CD4-positive, alpha-beta memory T cell (primary cell): ENCODE results near the gene CDKN1A. TPM values are rescaled to one million over a fixed set of nuclear protein-coding genes. Genes with fewer than 3 reads are reported as not detected.
A peak's percentile ranks its signal among the peaks of the same experiment; 100 is the strongest.

ENCODE experiments used
- CTCF ChIA-PET: fragments of 350-600 bp; sonication (Branson Sonifier 250); formaldehyde crosslinking; loops from one replicate; lab custom pipeline; 2021; ENCODE audit warnings: inconsistent platforms; ENCODE audit not compliant: partially characterized antibody; lab: Charles Lee
- POLR2A ChIA-PET: fragments of 350-600 bp; sonication (Branson Sonifier 250); formaldehyde crosslinking; loops from one replicate; lab custom pipeline; 2021; ENCODE audit not compliant: partially characterized antibody; lab: Charles Lee
- DNase-seq, 5 donors: peaks; one replicate each; pipeline versions ENCODE4 v3.0.0 to v3.0.0-alpha.2; 2020 to 2022; ENCODE audit warnings: mixed read lengths in 1 of 5
- H3K27ac ChIP-seq: one replicate; pipeline ENCODE4 v1.7.0; 2013; ENCODE audit warnings: low read depth, low read length
- H3K27me3 ChIP-seq: 2 replicates; pipeline ENCODE4 v1.7.0; 2013; ENCODE audit warnings: mild to moderate bottlenecking, low read length, moderate library complexity; ENCODE audit not compliant: insufficient read depth
- H3K36me3 ChIP-seq: 2 replicates; pipeline ENCODE4 v1.7.0; 2013; ENCODE audit warnings: mild to moderate bottlenecking, low read length, moderate library complexity; ENCODE audit not compliant: insufficient read depth
- H3K4me1 ChIP-seq: 2 replicates; pipeline ENCODE4 v1.7.0; 2013; ENCODE audit warnings: mild to moderate bottlenecking, low read length, moderate library complexity; ENCODE audit not compliant: insufficient read depth
- H3K4me3 ChIP-seq, 2 donors: one replicate each; pipeline ENCODE4 v1.7.0; 2013; ENCODE audit warnings: low read length in 2 of 2, mild to moderate bottlenecking in 1 of 2
- H3K9me3 ChIP-seq, 2 donors: one replicate each; pipeline ENCODE4 v1.7.0; 2013; ENCODE audit warnings: low read length in 2 of 2, control low read depth in 1 of 2; ENCODE audit not compliant: control insufficient read depth in 1 of 2
- H3K27ac Mint-ChIP-seq, 7 donors: one replicate each; pipeline ENCODE4 v1.8.0; 2020 to 2021; ENCODE audit warnings: mixed read lengths in 7 of 7, mild to moderate bottlenecking in 6 of 7, inconsistent platforms in 3 of 7, moderate library complexity in 3 of 7
- H3K27me3 Mint-ChIP-seq, 2 donors: one replicate each; pipeline ENCODE4 v1.8.0; 2020 to 2021; ENCODE audit warnings: mixed read lengths in 2 of 2
- H3K36me3 Mint-ChIP-seq, 2 donors: one replicate each; pipeline ENCODE4 v1.8.0; 2020 to 2021; ENCODE audit warnings: mixed read lengths in 2 of 2, inconsistent platforms in 1 of 2, mild to moderate bottlenecking in 1 of 2
- H3K4me1 Mint-ChIP-seq, 4 donors: one replicate each; pipeline ENCODE4 v1.8.0; 2020 to 2021; ENCODE audit warnings: mixed read lengths in 4 of 4, mild to moderate bottlenecking in 1 of 4
- H3K4me3 Mint-ChIP-seq, 8 donors: one replicate each; pipeline ENCODE4 v1.8.0; 2020 to 2021; ENCODE audit warnings: mixed read lengths in 8 of 8, mild to moderate bottlenecking in 7 of 8, moderate library complexity in 6 of 8, inconsistent platforms in 3 of 8
- H3K9me3 Mint-ChIP-seq, 8 donors: one replicate each; pipeline ENCODE4 v1.8.0; 2020 to 2021; ENCODE audit warnings: mixed read lengths in 8 of 8, mild to moderate bottlenecking in 5 of 8, inconsistent platforms in 3 of 8, moderate library complexity in 1 of 8
- intact Hi-C: fragments of 100-400 bp; cut with micrococcal nuclease; formaldehyde crosslinking; loops from one replicate; pipeline ENCODE4 v1.15.1; 2023
- polyA plus RNA-seq, 2 donors: library from polyadenylated mRNA; unstranded; fragments of 300-500 nt; fragmentation: Illumina TruSeq; gene quantifications; one replicate each; pipeline ENCODE4 v1.2.3, GENCODE V29; 2021
- total RNA-seq, 2 experiments: library from RNA; stranded (reverse); gene quantifications; one replicate each; pipeline ENCODE4 v1.2.3, GENCODE V29; 2021

Gene CDKN1A
- total and polyA plus RNA-seq, 4 experiments from 2014 or later, result 3.3 to 20.6 (median 11.7) TPM

DNA sequence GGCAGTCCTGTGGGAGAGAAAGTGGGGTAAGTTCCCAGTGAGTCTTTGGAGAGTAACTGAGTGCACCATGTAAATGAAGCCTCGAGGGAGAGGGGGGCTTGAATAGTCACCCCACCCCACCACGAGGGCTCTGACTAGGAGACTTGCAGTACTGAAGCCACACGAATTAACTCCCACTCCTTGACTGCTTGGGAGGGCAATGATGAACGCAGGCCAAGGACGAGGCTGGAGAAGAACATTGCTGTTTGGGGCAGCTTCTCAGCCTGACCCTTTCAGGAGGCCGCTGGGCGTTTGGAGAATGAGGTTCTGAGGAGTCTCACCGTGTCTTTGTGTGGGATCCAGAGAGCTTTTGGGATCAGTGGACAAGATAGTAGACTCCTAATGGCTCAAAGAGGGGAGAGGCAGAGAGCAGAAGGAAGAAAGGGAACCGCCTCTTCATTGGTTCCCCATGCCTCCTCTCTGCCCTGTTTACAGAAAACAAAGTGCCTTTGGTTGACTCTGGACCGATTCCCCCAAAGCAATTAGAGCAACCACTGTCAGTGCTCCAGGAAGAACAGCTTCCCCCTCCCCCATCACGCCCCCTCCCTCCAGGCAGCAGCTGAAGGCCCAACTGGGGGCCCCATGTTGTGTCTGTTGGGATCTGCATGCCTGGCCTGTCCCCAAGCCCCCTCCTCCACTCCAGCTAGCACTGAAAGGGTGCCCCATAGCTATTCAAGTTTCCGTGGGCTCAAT is 41.7 kb upstream of the CDKN1A start:
- no peak overlapping the region for H3K27ac ChIP-seq
- no peaks in the 10 kb centered on the region for H3K27me3 ChIP-seq
- no peaks in the 10 kb centered on the region for H3K4me1 ChIP-seq
- CTCF ChIA-PET, result interaction anchor here (1.6 kb wide), 1 partner anchor 122 kb away, joined by 6 read pairs; no protein-coding TSS in a partner anchor
- no peak overlapping the region for H3K4me3 Mint-ChIP-seq
- no peaks in the 10 kb centered on the region for H3K36me3 Mint-ChIP-seq
- no peaks in the 10 kb centered on the region for H3K36me3 ChIP-seq
- H3K4me3 ChIP-seq, result no peak overlapping the region
- no peaks in the 10 kb centered on the region for H3K4me1 Mint-ChIP-seq
- intact Hi-C loops, result no loop called here
- POLR2A ChIA-PET, result no interaction called here
- no peaks in the 10 kb centered on the region for H3K27me3 Mint-ChIP-seq
- no peaks in the 10 kb centered on the region for H3K9me3 Mint-ChIP-seq
- DNase-seq, result no peak
- H3K9me3 ChIP-seq, result no peaks in the 10 kb centered on the region
- H3K27ac Mint-ChIP-seq, result no peak overlapping the region

DNA sequence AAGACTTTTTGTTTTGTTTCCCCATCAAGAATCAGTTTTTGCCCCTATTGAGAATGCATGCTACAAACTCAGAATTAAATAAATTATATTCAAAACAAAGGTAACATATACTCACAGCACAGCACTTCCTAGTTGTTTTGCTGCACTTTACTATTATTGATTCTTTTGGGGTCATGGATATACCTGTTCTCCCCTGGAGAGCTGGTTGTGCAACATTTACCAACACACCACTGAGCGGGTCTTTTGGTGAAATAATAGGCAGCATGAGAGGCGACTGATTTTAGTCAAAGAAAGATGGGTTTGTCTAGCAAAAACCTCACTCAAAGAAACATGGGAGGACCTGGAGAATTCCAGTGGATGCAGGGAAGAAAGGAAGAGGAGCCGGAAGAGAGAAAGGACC is 39.9 kb upstream of the CDKN1A start:
- H3K4me1 Mint-ChIP-seq, result no peaks in the 10 kb centered on the region
- no peak overlapping the region for H3K27ac Mint-ChIP-seq
- H3K27me3 Mint-ChIP-seq, result no peaks in the 10 kb centered on the region
- H3K36me3 ChIP-seq, result no peaks in the 10 kb centered on the region
- H3K36me3 Mint-ChIP-seq, result no peaks in the 10 kb centered on the region
- H3K4me3 Mint-ChIP-seq, result no peak overlapping the region
- H3K9me3 ChIP-seq, result no peaks in the 10 kb centered on the region
- POLR2A ChIA-PET, result no interaction called here
- H3K27me3 ChIP-seq, result no peaks in the 10 kb centered on the region
- intact Hi-C loops, result no loop called here
- no peak overlapping the region for H3K4me3 ChIP-seq
- H3K4me1 ChIP-seq, result no peaks in the 10 kb centered on the region
- no peak overlapping the region for H3K27ac ChIP-seq
- CTCF ChIA-PET, result no interaction called here
- DNase-seq, result no peak
- no peaks in the 10 kb centered on the region for H3K9me3 Mint-ChIP-seq

DNA sequence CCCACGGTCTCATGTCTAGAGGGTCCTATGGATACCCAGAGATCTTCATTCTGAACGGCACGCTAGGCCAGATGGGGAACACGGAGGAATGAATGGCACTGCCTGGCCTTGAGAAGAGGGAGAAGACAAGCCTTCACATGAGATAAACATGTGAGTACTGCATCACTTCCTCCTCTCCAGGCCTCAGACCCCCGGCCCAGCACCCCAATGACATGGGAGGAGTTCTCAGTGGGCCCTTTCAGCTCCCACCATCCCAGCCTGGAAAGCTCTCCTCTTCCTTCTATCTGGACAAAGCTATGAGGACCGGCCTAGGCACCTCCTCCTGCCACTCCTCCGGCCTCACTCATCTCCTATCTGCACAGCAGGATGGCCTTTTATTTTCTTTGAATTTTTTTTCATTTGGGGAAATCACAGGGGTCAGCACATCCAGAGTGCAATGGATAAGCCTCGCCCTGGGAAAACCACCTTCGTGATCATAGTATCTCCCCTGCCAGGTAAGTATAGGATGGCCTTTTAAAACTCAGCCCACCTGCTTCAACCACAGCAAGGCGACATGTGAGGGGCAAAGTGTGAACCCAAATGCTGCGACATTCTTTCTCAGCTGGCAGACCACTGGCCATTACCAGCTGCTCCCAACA is 39.2 kb upstream of the CDKN1A start:
- DNase-seq, result peak in 1 of 5 donors; percentile 22
- Histone ChIP-seq H3K36me3 (no peaks in the 10 kb centered on the region), H3K4me3 (no peak overlapping the region), H3K27me3 (no peaks in the 10 kb centered on the region), H3K9me3 (no peaks in the 10 kb centered on the region), H3K4me1 (no peaks in the 10 kb centered on the region), H3K27ac (no peak overlapping the region)
- H3K27ac Mint-ChIP-seq, result no peak overlapping the region
- ChIA-PET POLR2A (no interaction called here), CTCF (no interaction called here)
- H3K9me3 Mint-ChIP-seq, result no peaks in the 10 kb centered on the region
- H3K36me3 Mint-ChIP-seq, result no peaks in the 10 kb centered on the region
- intact Hi-C loops, result no loop called here
- no peak overlapping the region for H3K4me3 Mint-ChIP-seq
- no peaks in the 10 kb centered on the region for H3K4me1 Mint-ChIP-seq
- no peaks in the 10 kb centered on the region for H3K27me3 Mint-ChIP-seq

DNA sequence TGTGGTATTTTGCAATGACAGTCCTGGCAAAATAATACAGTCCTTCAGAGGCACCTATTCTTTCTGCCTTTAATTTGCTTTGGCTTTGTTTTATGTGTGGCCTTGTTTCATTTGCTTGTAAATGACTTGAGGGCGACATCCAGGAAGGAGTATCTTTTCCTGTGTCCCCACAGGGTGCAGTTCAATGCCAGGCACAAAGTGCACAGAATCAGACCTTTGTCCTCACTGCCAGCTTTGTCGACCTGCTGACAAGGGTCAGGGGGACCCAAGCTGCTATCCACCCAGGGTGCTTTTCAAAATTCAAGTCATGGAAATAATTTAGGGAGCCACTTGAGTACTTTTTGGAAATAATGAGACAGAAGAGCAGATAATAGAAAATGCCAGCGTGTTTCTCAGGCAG is 37.0 kb upstream of the CDKN1A start:
- Mint-ChIP-seq H3K27ac (peak overlapping the region in 1 of 7 donors; percentile 15), H3K36me3 (no peaks in the 10 kb centered on the region), H3K27me3 (no peaks in the 10 kb centered on the region), H3K4me3 (no peak overlapping the region), H3K9me3 (no peaks in the 10 kb centered on the region), H3K4me1 (no peaks in the 10 kb centered on the region)
- no peaks in the 10 kb centered on the region for H3K9me3 ChIP-seq
- H3K27ac ChIP-seq, result no peak overlapping the region
- no peaks in the 10 kb centered on the region for H3K4me1 ChIP-seq
- H3K36me3 ChIP-seq, result no peaks in the 10 kb centered on the region
- POLR2A ChIA-PET, result no interaction called here
- intact Hi-C loops, result no loop called here
- H3K27me3 ChIP-seq, result no peaks in the 10 kb centered on the region
- CTCF ChIA-PET, result interaction anchor here (0.6 to 1.4 kb wide), 4 partner anchors 26 to 524 kb away, joined by 3 to 4 read pairs (median 3); no protein-coding TSS in a partner anchor
- DNase-seq, result no peak
- H3K4me3 ChIP-seq, result no peak overlapping the region

DNA sequence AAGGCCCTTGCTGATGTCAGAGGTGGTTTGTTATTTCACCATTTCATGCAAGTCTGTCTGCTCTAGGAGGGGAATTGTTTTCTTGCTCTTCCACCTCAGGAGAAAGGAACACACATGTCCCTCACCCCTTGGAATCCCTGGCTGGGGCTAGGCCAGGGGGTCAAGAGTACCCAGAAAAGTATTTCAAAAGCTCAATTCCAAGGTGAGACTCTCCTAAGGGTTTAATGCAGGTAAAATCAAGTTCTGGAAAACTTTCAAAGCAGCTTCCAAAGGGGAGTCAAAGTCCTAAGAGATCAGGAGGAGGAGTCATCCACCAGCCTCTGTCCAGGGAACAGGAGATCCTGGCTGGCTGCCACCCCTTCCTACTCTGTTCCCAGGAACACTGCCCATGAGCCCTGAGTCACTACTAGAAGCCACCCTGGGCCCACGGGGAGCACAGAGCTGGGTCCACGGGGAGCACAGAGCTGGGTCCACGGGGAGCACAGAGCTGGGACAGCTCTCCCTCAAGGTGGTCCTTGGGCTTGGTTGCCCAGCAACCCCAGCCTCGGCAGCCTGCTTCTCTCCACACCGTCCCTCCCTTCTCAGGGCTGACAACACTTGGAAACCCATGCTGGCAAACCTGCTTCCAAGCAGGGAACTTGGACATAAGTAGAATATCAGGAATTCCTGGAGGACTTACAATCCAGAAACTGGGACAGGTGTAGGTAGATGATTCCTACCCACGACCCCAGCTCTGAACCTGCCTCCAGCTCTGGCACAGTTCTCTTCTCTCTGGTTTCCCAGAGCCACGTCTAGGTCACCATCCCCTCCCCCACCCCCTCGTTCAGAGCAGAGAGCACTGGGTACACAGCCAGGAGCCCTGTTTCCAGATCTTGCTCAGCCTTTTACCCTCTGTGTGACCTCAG is 35.3 kb upstream of the CDKN1A start:
- POLR2A ChIA-PET, result no interaction called here
- Mint-ChIP-seq H3K4me1 (no peaks in the 10 kb centered on the region), H3K4me3 (no peak overlapping the region), H3K27ac (peak overlapping the region in 2 of 7 donors; percentile 22 to 60), H3K27me3 (no peaks in the 10 kb centered on the region), H3K9me3 (no peaks in the 10 kb centered on the region), H3K36me3 (no peaks in the 10 kb centered on the region)
- Histone ChIP-seq H3K27ac (no peak overlapping the region), H3K9me3 (no peaks in the 10 kb centered on the region), H3K4me1 (no peaks in the 10 kb centered on the region), H3K4me3 (no peak overlapping the region), H3K36me3 (no peaks in the 10 kb centered on the region), H3K27me3 (no peaks in the 10 kb centered on the region)
- intact Hi-C loops, result no loop called here
- CTCF ChIA-PET, result interaction anchor here (1.4 to 3.0 kb wide), 2 partner anchors 19 to 38 kb away, joined by 4 to 7 read pairs; no protein-coding TSS in a partner anchor
- DNase-seq, result no peak

DNA sequence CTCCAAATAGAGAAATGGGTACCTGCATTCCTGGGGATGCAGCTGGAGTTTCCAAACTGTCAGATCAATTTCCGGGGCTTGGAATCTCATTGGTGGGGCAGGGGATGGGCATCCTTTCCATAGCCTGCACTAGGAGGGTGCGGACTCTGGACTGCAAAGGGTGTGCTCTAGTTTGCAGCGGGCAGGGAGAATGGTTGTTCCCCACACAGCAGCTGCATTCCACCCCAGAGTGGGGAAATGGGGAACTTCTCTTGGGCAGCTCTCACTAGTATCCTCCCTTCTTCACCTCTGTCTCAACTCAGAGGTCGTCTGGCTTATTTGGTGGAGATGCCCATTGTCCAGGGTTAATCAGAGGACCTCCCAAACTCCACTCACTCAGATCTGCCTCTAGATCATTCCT is 34.5 kb upstream of the CDKN1A start:
- no peak overlapping the region for H3K4me3 ChIP-seq
- Mint-ChIP-seq H3K4me1 (no peaks in the 10 kb centered on the region), H3K4me3 (no peak overlapping the region), H3K36me3 (no peaks in the 10 kb centered on the region), H3K27ac (no peak overlapping the region), H3K9me3 (no peaks in the 10 kb centered on the region), H3K27me3 (peaks cover 0 to 2% of the 10 kb centered on the region in 2 donors)
- POLR2A ChIA-PET, result no interaction called here
- CTCF ChIA-PET, result interaction anchor here (3.0 kb wide), 1 partner anchor 19 kb away, joined by 7 read pairs; no protein-coding TSS in a partner anchor
- DNase-seq, result no peak
- H3K9me3 ChIP-seq, result no peaks in the 10 kb centered on the region
- no peaks in the 10 kb centered on the region for H3K27me3 ChIP-seq
- H3K4me1 ChIP-seq, result no peaks in the 10 kb centered on the region
- intact Hi-C loops, result no loop called here
- no peaks in the 10 kb centered on the region for H3K36me3 ChIP-seq
- no peak overlapping the region for H3K27ac ChIP-seq

DNA sequence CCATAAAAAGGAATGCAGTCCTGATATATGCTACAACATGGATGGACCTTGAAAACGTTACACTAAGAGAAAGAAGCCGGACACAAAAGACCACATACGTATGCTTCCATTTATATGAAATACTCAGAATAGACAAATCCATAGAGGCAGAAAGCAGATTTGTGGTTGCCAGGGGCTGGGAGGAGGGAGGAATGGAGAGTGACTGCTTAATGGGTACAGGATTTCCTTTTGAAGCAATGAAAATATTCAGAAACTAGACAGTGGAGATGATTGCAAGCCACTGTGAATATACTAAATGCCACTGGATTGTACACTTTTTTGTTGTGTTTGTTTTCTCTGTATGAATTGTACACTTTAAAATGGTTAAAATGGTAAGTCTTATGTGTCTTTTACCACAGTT is 29.4 kb upstream of the CDKN1A start:
- POLR2A ChIA-PET, result no interaction called here
- no peak for DNase-seq
- CTCF ChIA-PET, result no interaction called here
- H3K9me3 Mint-ChIP-seq, result no peaks in the 10 kb centered on the region
- no peak overlapping the region for H3K4me3 Mint-ChIP-seq
- Histone ChIP-seq H3K27me3 (peaks cover 5% of the 10 kb centered on the region), H3K27ac (no peak overlapping the region), H3K4me1 (no peaks in the 10 kb centered on the region), H3K9me3 (no peaks in the 10 kb centered on the region), H3K36me3 (no peaks in the 10 kb centered on the region), H3K4me3 (no peak overlapping the region)
- intact Hi-C loops, result no loop called here
- H3K27me3 Mint-ChIP-seq, result peaks cover 3 to 5% of the 10 kb centered on the region in 2 donors
- no peaks in the 10 kb centered on the region for H3K4me1 Mint-ChIP-seq
- H3K27ac Mint-ChIP-seq, result no peak overlapping the region
- no peaks in the 10 kb centered on the region for H3K36me3 Mint-ChIP-seq
